GM18519 (cell line): Measurements from ENCODE around the gene MCUB.

Experiments used
- ATAC-seq: cut with Tn5 transposase; IDR thresholded peaks from one replicate; pipeline ENCODE4 v1.9.1; 2021; ENCODE audit warnings: mild to moderate bottlenecking, moderate library complexity; ENCODE audit not compliant: unreplicated experiment, low FRiP score

MCUB gene

DNA sequence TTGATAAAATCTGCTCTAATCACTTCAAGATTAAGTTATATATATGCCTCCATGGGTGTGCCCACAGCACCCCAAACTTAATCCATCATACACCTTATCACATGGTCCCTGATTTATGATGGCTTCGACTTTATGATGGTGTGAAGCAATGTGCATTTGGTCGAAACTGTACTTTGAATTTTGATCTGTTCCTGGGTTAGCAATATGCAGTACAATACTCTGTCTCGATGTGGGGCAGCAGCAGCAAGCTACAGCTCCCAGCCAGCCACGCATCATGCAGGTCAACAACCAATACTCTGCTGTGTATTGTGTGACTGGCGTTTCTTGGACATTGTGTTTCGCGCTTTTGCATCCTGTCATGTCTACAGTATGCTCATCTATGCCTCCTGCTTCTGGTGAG, 62.6 kb downstream of the MCUB start:
- no peak for ATAC-seq

DNA sequence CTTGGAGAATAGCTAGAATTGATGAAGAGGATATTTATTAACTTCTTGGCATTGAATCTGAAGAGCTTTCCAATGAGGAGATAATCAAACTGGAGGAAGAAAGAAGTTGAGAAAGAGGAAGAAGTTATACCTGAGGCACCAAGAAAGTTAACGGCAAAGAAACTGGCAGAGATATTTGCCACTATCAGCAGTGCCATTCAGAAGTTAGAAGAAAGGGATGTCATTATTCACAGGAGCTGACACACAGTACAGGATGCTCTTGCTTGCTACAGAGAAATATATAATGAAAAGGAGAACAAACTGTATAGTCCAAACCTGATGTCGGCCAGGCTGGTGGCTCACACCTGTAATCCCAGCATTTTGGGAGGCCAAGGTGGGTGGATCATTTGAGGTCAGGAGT, 64.5 kb downstream of the MCUB start:
- ATAC-seq = no peak

DNA sequence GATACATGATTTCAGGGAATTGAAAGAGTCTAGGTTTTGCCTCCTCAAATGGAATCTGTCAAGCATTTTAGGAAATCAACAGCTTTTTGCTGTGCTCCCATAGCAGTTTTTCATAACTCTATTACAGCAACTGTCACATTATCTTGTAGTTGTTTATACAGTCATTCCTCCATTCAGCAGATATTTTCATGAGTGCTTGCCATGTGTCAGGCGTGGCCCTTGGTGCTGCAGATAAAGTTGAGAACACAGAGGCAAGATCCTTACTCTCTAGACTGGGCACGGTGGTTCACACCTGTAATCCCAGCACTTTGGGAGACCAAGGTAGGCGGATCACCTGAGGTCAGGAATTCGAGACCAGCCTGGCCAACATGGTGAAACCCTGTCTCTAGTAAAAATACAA, 67.3 kb downstream of the MCUB start:
- no peak for ATAC-seq

DNA sequence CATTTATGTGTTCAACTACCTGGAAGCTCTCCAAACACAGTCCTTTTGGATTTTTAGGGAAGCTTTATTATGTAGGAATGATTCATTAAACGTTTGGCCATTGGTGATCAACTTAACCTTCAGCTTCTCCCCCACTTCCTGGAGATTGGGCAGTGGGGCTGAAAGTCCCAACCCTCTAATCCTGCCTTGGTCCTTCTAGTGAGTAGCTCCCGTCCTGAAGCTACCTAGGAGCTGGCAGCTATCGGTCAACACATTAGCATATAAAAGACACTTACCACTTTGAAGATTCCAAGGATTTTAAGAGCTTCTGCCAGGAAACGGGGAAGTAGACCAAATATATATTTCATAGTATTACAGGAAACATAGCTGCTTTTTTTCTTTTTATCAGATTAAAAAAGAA, 69.7 kb downstream of the MCUB start:
- ATAC-seq = no peak

- ATAC-seq = no peak
These were observed 71.6 kb downstream of the MCUB start for GRCh38 chr4:109631532-109632108.

GRCh38 chr4:109640644-109641043, 80.6 kb downstream of the MCUB start:
- ATAC-seq = no peak

GRCh38 chr4:109645874-109646710, 86.0 kb downstream of the MCUB start:
- ATAC-seq = no peak

- ATAC-seq = peak; percentile 62
These were observed 88.4 kb downstream of the MCUB start for GRCh38 chr4:109648266-109648996.

DNA sequence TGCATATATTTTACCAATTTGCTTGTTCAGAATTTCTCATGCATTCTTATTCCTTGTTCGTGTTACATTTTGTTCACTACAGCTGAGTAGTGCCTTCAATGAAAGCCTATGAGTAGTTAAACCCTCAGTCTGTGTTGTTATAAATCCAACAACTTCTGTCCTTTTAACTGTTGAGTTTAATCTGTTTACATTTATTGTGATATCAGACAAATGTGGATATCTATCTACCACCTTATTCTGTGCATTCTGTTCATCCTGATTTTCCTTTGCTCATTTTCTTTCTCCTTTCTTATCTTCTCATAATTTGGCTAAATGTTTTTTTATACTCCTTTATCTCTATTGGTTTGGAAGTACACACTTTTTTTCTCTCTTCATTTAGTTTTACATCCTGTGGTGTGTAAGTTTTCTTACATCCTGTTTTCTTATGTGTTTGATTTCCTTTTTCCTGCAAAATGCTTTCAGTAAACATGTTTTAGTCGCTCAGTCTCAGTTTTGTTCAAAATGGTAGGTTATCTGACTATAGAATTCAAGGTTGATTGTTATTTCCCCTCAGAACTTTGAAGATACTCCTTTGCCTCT, 89.0 kb downstream of the MCUB start:
- no peak for ATAC-seq

- ATAC-seq = peak; percentile 84
These were observed 89.8 kb downstream of the MCUB start for GRCh38 chr4:109649872-109650271.

GRCh38 chr4:109655396-109655795, 95.3 kb downstream of the MCUB start:
- no peak for ATAC-seq

GRCh38 chr4:109657854-109658418, 97.9 kb downstream of the MCUB start:
- no peak for ATAC-seq

DNA sequence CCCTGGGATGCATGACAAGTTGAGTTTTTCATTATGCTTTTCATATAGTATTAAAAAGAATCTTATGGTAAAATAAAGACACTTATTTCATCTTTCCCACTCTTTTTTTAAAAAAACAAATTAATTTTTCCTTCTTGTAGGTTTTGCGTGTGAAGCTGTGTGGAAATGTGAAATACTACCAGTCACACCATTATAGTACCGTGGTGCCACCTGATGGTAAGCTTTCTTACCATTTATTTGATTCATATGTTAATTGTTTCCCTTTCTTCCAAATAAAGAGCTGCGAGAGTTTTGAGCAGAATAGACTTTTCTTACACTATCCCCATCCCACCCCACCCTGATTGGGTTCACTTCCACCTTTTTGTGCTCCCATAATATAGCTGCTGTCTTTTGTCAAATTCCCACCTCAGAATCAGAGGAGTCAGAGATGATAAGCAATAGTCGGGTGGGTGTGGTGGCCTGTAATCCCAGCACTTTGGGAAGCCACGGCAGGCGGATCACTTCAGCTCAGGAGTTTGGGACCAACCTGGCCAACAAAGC, 98.9 kb downstream of the MCUB start:
- no peak for ATAC-seq

DNA sequence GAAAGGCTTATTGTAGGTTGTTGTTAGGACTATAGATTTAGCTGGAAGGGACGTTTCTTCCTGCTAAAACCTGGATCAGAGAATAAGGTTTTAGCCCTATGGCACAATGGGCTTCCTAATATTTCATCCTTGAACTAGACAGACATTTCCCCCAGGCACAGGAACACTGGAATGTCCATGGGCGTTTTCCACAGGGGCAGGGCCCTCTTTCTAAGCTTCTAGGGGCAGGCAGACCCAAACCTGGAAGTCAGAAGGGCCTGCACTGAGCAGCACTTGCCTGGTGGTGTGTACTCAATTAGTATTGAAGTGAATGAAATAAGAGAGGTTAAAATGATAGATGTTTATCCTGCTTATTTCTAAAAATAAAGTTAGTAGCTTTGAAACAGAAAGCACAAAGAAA, 102.1 kb downstream of the MCUB start:
- ATAC-seq = no peak

GRCh38 chr4:109662771-109663170, 102.7 kb downstream of the MCUB start:
- no peak for ATAC-seq

- no peak for ATAC-seq
These were observed 105.9 kb downstream of the MCUB start for GRCh38 chr4:109665783-109666485.

DNA sequence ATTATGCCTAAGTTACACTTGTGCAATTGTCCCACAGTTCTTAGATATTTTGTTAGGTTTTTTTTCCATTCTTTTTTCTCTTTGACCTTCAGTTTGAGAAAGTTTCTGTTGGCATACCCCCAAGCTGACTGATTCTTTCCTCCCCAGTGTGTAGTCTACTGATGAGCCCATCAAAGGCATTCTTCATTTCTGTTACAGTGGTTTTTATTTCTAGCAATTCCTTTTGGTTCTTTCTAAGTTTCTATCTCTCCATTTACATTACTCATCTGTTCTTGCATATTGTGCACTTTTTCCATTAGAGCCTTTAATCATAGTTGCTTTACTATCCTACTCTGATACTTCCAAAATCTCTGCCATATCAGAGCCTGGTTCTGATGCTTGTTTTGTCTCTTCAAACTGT, 111.3 kb downstream of the MCUB start:
- ATAC-seq = no peak

GRCh38 chr4:109672169-109672930, 112.3 kb downstream of the MCUB start:
- ATAC-seq = no peak

DNA sequence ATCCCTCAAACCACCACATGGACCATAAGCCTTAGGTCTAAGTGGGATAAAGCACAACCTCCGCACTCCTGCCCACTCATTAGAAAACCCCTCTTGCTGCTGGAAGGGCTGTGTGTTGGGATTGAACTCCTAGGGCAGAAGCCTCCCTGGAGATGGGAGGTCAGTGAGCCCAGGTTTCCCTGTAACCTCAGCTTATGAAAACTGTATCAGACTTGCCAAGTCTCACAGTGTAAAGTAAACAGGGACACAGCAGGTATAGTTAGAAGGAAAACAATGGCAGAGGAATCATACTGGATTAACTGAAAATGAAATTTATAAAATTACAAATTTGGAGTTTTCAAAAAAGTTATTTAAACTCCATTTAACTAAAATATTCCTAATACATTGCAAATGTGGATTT, 113.3 kb downstream of the MCUB start:
- no peak for ATAC-seq
